Central memory CD4-positive, alpha-beta T cell (primary cell): ENCODE results near the gene ATG16L2.
"Not testable (repeated sequence)": the region's sequence is repeated elsewhere in the genome, so short reads cannot be mapped to it uniquely, and the experiment has no call there.

Source experiments
- DNase-seq: peaks from one replicate; pipeline ENCODE4 v3.0.0; 2022

Gene ATG16L2

GRCh38 chr11:72780296-72781062 lies 33.7 kb upstream of the ATG16L2 start:
- no peak for DNase-seq

GRCh38 chr11:72781063-72781312 lies 33.2 kb upstream of the ATG16L2 start:
- no peak for DNase-seq

- DNase-seq = peak; percentile 58
Observed at GRCh38 chr11:72781313-72782080, 32.7 kb upstream of the ATG16L2 start.

DNA sequence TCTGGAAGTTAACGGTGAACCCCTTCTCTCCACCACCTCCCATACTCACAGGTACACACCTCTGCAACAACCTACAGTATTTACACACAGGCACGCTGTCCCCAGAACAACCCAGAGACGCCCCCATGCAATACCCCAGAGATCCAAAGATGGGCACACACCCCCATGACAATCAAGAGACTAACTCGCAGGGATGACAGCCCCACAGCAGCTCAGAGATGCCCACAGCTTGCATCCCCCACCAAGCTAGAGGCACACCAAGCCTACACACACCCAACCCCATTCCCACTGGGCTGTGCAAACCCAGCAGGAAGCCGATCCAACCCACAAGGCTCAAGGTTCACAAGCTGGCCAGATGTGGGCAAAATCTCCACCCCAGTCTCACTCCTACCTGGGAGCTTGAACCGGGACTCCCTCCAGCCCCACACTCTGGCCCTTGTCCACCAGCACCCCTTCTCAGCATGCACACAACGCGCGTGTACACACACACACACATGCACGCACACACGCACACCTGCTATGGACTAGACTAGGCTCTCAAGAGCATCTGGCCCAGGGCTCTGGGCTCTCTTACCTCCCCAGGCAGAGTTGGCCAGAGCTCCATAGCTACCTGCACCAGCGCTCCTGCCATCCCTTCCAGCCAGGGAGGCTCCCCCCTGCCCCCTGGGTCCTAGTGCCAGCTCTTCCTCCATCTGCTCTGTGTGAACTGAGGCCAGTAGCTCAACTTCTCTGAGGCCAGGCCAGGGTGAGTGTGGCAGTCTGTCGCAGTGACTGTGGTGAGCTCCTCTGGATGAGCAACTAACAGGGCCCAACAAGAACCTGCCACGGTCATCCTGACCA lies 31.9 kb upstream of the ATG16L2 start:
- DNase-seq = no peak

GRCh38 chr11:72783144-72783905 lies 30.9 kb upstream of the ATG16L2 start:
- DNase-seq = no peak

DNA sequence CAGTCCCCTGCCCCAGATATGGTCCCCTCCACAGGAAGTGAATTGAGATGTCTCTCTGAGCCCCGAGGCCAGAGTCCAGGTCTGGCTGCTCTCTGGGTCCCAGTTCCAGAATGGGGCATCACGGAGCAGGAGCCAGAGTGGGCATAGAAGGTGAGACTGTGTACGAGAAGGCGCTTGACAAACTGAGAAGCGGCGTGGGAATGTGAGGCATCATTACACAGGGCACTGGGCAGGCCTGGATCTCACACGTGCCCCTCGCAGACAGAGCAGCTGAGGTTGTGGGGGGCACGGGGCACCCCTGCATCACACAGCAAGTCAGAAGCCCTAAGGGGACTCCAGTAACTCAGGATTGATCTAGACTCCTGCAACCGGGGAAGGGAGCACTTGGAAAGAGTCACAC lies 29.5 kb upstream of the ATG16L2 start:
- no peak for DNase-seq

- DNase-seq = no peak
Observed at GRCh38 chr11:72786305-72787215, 27.7 kb upstream of the ATG16L2 start.

DNA sequence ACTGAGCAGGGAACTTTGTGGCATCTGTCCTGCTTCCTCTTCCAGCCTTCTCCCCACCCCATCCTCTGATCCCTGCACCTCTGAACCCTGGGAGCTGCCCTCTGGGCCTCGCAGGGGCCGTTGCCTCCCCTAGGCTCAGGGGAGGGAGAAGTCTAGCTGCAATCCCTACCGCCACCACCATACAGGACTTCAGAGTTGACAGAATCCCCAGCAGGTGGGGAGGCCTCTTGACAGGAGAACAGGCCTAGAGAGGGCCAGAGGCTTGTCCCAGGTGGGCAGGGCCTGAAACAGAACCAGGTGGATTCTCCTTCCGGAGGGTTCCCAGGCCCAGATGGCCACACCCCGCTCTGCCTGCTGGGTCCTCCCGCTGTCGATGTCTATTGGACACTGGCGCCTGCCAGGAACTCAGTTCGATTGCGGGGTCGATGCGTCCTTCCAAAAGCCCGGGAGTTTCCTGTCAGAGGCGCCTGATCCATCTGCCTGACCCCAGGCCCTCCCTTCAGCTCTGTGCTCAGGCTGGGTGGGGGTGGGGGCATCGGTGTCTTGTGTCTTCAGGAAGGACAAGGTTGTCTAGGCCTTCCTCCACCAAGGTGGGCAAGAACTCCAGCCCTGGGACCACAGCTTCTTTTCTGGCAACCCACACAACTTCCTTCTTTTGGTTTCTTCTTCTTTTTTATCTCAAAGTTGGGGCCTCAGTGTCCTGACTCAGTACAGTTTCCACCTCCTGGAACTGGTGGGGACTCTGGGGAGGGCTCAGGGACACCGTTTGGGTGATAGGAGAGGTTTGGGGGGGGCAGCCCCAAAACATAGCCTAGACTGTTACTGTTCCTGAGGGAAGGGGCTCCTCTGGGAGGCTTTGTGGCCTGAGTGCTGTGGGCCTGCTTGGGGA lies 26.8 kb upstream of the ATG16L2 start:
- no peak for DNase-seq

DNA sequence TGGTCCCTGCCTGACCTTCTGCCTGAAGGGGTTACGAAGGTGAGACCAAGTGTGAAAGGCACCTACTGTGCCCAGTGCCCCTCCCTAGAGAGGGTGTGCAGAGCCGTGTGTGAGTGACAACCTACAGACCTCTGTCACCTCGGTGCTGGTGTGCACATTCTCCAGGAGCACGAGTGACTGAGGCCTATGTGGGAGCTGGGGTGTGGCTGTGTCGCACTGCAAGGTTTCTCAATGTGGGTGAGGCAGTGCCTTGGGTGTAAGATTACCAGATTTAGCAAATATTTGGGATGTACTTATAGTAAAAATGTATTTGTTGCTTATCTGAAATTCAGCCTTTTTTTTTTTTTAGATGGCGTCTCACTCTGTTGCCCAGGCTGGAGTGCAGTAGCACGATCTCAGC lies 26.0 kb upstream of the ATG16L2 start:
- no peak for DNase-seq

GRCh38 chr11:72789493-72790131 lies 24.6 kb upstream of the ATG16L2 start:
- DNase-seq = no peak

- DNase-seq = not testable (repeated sequence)
Observed at GRCh38 chr11:72791228-72791627, 23.0 kb upstream of the ATG16L2 start.

GRCh38 chr11:72792437-72793021 lies 21.7 kb upstream of the ATG16L2 start:
- DNase-seq = no peak

DNA sequence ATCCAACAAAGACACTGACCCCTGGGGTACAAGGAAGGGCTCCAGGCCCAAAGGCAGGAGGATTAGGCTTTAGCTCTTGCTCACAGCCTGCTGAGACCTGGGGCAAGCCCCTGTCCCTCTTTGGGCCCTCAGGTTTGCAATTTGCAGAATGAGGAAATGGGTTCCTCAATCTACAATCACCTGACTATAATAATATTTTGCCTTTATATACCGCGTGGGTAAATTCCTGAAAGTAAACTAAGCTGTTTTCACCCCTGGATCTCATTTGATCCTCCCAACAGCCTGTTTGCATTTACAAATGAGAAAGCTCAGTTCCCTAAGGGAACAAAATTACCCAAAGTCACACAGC lies 21.2 kb upstream of the ATG16L2 start:
- DNase-seq = no peak

DNA sequence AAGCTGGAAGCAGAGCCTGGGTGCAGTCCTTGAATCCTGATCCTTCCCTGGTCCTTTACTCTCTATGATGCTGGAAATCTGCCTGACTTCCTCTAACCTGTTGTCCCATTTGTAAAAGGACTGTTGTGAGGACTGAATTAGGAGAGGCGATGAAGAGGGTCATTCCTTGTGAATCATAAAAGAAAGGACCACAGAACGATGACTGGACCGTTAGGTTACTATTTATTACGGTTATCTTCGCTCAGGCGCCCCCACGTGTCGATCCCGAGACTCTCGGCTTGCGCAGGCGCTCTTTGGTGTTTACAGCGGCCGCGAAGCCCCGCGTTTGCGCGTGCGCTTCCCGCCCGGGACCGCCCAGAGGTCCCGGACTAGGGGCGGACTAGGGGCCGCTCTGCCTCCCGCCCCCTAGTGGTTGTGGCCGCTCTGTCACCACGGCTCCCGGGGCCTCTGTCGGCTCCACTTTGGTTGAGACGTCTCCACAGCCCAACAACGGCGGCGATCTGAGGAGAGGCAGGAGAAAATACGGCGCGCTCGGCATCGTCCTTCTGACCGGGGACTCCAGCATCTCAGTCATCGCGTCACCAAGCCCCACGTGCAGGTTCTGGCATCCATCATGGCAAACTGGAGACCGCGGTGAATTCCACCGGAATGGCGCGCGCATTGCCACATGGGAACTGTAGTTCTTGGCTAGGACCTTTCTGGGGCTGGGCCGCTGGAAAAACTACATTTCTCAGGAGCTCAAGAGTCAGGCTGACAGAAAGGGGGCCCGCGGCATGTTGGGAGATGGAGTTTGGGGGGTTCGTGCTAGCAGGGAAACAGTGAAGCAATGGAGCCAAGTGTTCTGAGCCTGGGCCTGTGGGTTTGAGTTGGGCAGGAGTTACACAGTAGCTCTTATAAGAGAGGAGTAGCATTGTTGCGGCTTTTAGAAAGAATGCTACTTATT lies 20.5 kb upstream of the ATG16L2 start, which contains the start of gene STARD10:
Gene STARD10 (minus strand): TSS at position 623 of the 943 bp plus-strand sequence. CDS start 12,866 bp downstream, outside the sequence.
- DNase-seq = peak; percentile 95

DNA sequence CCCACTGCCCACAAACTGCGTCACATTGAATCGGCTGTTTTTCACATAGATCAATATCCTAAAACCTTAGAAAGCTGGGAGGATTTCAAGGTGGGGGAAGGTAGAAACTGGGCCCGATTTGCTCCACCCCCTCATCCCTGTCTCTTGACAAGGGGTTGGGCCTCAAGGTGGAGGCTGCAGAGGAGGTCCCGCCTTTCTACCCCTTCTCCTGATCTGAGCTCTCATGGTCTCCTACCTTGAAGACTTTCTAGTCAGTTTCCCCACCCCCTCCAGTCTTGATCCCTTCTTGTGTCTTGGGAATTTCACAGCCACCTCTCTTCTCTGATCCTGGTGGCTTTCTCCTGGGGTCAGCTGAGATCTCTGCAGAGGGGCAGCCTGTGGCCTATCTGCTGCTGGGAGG lies 15.8 kb upstream of the ATG16L2 start:
- DNase-seq = no peak

DNA sequence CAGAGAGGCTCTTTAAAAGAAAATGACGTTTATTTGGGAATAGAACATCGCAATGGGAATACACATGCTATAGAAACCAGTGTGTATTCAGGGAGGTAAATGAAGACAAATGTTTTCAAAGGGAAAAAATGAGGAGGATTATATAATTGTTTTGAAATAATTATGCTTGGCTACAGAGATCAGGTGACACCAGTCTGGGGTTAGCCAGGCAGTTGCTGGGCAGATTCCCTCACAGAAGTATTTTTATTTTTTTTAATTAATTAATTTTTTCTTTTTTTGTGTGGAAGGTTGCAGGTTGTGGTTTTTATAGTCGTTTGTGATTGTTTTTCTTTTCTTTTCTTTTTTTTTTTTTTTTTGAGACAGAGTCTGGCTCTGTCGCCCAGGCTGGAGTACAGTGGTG lies 14.8 kb upstream of the ATG16L2 start:
- DNase-seq = no peak

GRCh38 chr11:72802822-72803221 lies 11.4 kb upstream of the ATG16L2 start:
- DNase-seq = no peak

DNA sequence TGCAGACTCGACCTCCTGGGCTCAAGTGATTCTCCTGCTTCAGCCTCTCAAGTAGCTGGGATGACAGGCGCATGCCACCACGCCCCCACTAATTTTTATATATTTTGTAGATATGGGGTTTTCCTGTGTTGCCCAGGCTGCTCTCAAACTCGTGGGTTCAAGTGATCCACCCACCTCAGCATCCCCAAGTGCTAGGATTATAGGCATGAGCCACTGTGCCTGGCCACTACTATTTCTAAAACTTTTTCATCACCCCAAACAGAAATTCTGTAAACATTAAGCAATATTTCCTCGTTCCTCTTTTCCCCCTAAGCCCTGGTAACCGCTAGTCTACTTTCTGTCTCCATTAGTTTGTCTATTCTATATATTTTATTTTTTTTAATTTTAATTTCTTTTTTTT lies 9.0 kb upstream of the ATG16L2 start:
- DNase-seq = no peak

- not testable (repeated sequence) for DNase-seq
Observed at GRCh38 chr11:72806378-72806777, 7.8 kb upstream of the ATG16L2 start.
